Measurements from ENCODE around the gene TOR1B.
"Not testable (repeated sequence)": the region's sequence is repeated elsewhere in the genome, so short reads cannot be mapped to it uniquely, and the experiment has no call there.

Gene TOR1B

GRCh38 chr9:129759804-129760502, 43.0 kb upstream of the TOR1B start:
- ChIA-PET CTCF (interaction anchor here (1.0 to 1.5 kb wide), 2 partner anchors 11 to 33 kb away, joined by 3 read pairs; no protein-coding TSS in a partner anchor), POLR2A (interaction anchor here (1.9 kb wide), 1 partner anchor 17 kb away, joined by 6 read pairs; no protein-coding TSS in a partner anchor)
- no peak for DNase-seq (ENCODE audit: extremely low spot score)
- TF ChIP-seq CTBP1 (IDR thresholded peaks at IDR 0.05; ENCODE audit: borderline replicate concordance) (no peak), NFRKB (IDR thresholded peaks at IDR 0.05) (no peak), FOXK2 (IDR thresholded peaks at IDR 0.05) (no peak), ELF4 (IDR thresholded peaks at IDR 0.05) (no peak), SP1 (IDR thresholded peaks at IDR 0.05) (no peak), ZNF384 (IDR thresholded peaks at IDR 0.05) (no peak), FOXM1 (IDR thresholded peaks at IDR 0.05; ENCODE audit: borderline replicate concordance) (no peak), L3MBTL2 (conservative IDR thresholded peaks at IDR 0.05) (no peak), LEF1 (IDR thresholded peaks at IDR 0.05; ENCODE audit: borderline replicate concordance) (no peak), HDGF (IDR thresholded peaks at IDR 0.05; ENCODE audit: borderline replicate concordance) (no peak), FOXA1 (IDR thresholded peaks at IDR 0.05) (no peak), ARNT (IDR thresholded peaks at IDR 0.05) (no peak), BHLHE40 (IDR thresholded peaks at IDR 0.05; ENCODE audit: borderline replicate concordance) (no peak), TARDBP (IDR thresholded peaks at IDR 0.05) (no peak)

- POLR2A ChIA-PET = interaction anchor here (1.9 kb wide), 1 partner anchor 16 kb away, joined by 6 read pairs; no protein-coding TSS in a partner anchor
- DNase-seq (ENCODE audit: extremely low spot score); CTCF ChIA-PET: not testable (repeated sequence)
Measured at GRCh38 chr9:129760784-129761183, 42.2 kb upstream of the TOR1B start.

- no peak for DNase-seq (ENCODE audit: extremely low spot score)
- ChIA-PET POLR2A (interaction anchor here (1.0 kb wide), 1 partner anchor 16 kb away, joined by 4 read pairs; no protein-coding TSS in a partner anchor), CTCF (no interaction called here)
- TF ChIP-seq TARDBP (IDR thresholded peaks at IDR 0.05) (no peak), PKNOX1 (IDR thresholded peaks at IDR 0.05) (no peak), FOXK2 (IDR thresholded peaks at IDR 0.05) (no peak)
Measured at GRCh38 chr9:129761293-129761900, 41.6 kb upstream of the TOR1B start.

- no peak for DNase-seq (ENCODE audit: extremely low spot score)
- POLR2A ChIA-PET = interaction anchor here (1.0 kb wide), 1 partner anchor 15 kb away, joined by 4 read pairs; no protein-coding TSS in a partner anchor
- CTCF ChIA-PET = no interaction called here
- TF ChIP-seq PKNOX1 (IDR thresholded peaks at IDR 0.05) (no peak), HDGF (IDR thresholded peaks at IDR 0.05; ENCODE audit: borderline replicate concordance) (no peak), ARNT (IDR thresholded peaks at IDR 0.05) (no peak), ZNF384 (IDR thresholded peaks at IDR 0.05) (no peak), BHLHE40 (IDR thresholded peaks at IDR 0.05; ENCODE audit: borderline replicate concordance) (no peak), TARDBP (IDR thresholded peaks at IDR 0.05) (no peak), FOXK2 (IDR thresholded peaks at IDR 0.05) (no peak), L3MBTL2 (conservative IDR thresholded peaks at IDR 0.05) (no peak), FOXA1 (IDR thresholded peaks at IDR 0.05) (no peak), CTBP1 (IDR thresholded peaks at IDR 0.05; ENCODE audit: borderline replicate concordance) (no peak), ELF4 (IDR thresholded peaks at IDR 0.05) (no peak), NFRKB (IDR thresholded peaks at IDR 0.05) (no peak), FOXM1 (IDR thresholded peaks at IDR 0.05; ENCODE audit: borderline replicate concordance) (no peak), SUZ12 (IDR thresholded peaks at IDR 0.05) (no peak), SP1 (IDR thresholded peaks at IDR 0.05) (no peak), LEF1 (IDR thresholded peaks at IDR 0.05; ENCODE audit: borderline replicate concordance) (no peak)
Measured at GRCh38 chr9:129761901-129762369, 41.0 kb upstream of the TOR1B start.

- CTCF ChIA-PET; DNase-seq (ENCODE audit: extremely low spot score); POLR2A ChIA-PET: not testable (repeated sequence)
Measured at GRCh38 chr9:129762370-129762984, 40.5 kb upstream of the TOR1B start.

- no peak for DNase-seq (ENCODE audit: extremely low spot score)
- ChIA-PET CTCF (no interaction called here), POLR2A (interaction anchor here (1.4 kb wide), 1 partner anchor 25 kb away, joined by 3 read pairs; no protein-coding TSS in a partner anchor)
- TF ChIP-seq FOXA1 (IDR thresholded peaks at IDR 0.05) (no peak), BHLHE40 (IDR thresholded peaks at IDR 0.05; ENCODE audit: borderline replicate concordance) (no peak), CTBP1 (IDR thresholded peaks at IDR 0.05; ENCODE audit: borderline replicate concordance) (no peak), FOXK2 (IDR thresholded peaks at IDR 0.05) (no peak), TARDBP (IDR thresholded peaks at IDR 0.05) (no peak), PKNOX1 (IDR thresholded peaks at IDR 0.05) (no peak), SP1 (IDR thresholded peaks at IDR 0.05) (no peak), FOXM1 (IDR thresholded peaks at IDR 0.05; ENCODE audit: borderline replicate concordance) (no peak), ARNT (IDR thresholded peaks at IDR 0.05) (no peak), LEF1 (IDR thresholded peaks at IDR 0.05; ENCODE audit: borderline replicate concordance) (no peak), ZNF384 (IDR thresholded peaks at IDR 0.05) (no peak), L3MBTL2 (conservative IDR thresholded peaks at IDR 0.05) (no peak), ELF4 (IDR thresholded peaks at IDR 0.05) (no peak), SUZ12 (IDR thresholded peaks at IDR 0.05) (no peak), NFRKB (IDR thresholded peaks at IDR 0.05) (no peak), HDGF (IDR thresholded peaks at IDR 0.05; ENCODE audit: borderline replicate concordance) (no peak)
Measured at GRCh38 chr9:129762985-129763926, 39.7 kb upstream of the TOR1B start.

Data from HEK293T (cell line).